Measurements from ENCODE around the gene TMEM127. TPM values are rescaled to one million over a fixed set of nuclear protein-coding genes. Genes with fewer than 3 reads are reported as not detected.

TMEM127 gene
- total RNA-seq, 1 donor from 2014 or later: 85.7 TPM

DNA sequence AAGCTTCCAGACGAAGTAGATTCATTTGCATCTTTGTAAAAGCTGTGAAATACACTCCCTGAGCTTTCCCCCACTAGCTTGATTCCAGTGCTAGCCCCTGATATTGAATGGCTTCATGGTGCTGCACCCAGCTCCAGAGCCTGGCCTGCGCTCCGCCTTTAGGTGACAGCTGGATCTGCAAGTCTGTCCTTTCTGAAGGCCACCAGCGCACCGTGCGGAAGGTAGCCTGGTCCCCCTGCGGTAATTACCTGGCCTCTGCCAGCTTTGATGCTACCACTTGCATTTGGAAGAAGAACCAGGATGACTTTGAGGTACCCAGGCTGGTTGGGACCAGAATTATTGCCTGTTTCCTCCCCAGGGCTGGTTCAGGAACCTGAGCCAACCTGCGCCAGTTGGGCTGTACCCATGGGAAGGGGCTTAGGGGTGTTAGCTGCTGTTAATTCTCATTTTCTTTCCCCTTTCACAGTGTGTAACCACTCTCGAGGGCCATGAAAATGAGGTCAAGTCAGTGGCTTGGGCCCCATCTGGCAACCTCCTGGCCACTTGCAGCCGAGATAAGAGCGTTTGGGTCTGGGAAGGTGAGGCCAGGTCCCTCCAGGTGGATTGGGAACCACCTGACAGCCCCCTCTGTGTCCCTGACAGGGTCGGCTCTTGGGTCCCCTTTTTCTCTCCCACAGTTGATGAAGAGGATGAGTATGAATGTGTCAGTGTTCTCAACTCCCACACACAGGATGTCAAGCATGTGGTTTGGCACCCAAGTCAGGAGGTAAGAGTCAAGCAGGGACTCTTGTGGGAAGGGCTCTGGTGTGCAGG is 1.6 kb upstream of the TMEM127 start:
- DNase-seq: no peak

DNA sequence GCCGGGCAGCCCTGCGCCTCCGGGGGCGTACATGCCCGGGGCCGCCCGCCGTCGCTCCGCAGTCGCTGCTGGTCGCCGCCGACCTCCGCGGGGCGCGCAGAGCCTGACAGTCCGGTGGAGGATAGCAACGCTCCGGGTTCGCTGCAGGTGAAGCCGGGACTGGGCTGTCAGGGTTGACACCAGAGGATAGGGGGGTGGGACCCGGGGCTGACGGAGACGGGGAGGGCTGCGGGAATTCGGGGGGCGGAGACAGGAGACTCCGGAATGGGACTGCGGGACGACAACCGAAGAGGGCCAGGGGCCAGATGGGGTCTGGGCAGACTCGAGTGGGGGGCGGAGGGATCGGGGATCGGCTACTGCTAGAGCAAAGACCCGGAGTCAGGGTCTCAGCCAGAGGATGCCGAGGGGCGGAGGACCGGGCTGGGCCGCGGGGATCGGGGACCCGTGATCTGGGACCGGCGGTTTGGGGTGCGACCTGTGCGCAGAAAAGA is 403 bp downstream of the TMEM127 start:
- H3K4me3 ChIP-seq: peak overlapping the region; percentile 97
- peaks cover 56% of the 10 kb centered on the region for H3K36me3 ChIP-seq
- no peaks in the 10 kb centered on the region for H3K27me3 ChIP-seq (ENCODE audit: low read depth)
- peak overlapping the region; percentile 96 for H3K27ac ChIP-seq (replicated peaks)
- TF ChIP-seq CTCF (IDR thresholded peaks at IDR 0.05; ENCODE audit: borderline replicate concordance): no peak
- DNase-seq: peak; percentile 59
- peaks cover 72% of the 10 kb centered on the region for H3K4me1 ChIP-seq
- intact Hi-C loops (cut with micrococcal nuclease): no loop called here
- no peaks in the 10 kb centered on the region for H3K9me3 ChIP-seq (replicated peaks)

More for the DNA sequence above, 1.6 kb upstream of the TMEM127 start:
- Histone ChIP-seq H3K4me1 (peaks cover 52% of the 10 kb centered on the region), H3K27me3 (ENCODE audit: low read depth) (no peaks in the 10 kb centered on the region), H3K4me3 (peak overlapping the region; percentile 97), H3K9me3 (replicated peaks) (no peaks in the 10 kb centered on the region), H3K27ac (replicated peaks) (no peak overlapping the region), H3K36me3 (peaks cover 66% of the 10 kb centered on the region)
- TF ChIP-seq CTCF (IDR thresholded peaks at IDR 0.05; ENCODE audit: borderline replicate concordance): no peak
- intact Hi-C loops (cut with micrococcal nuclease): no loop called here

- intact Hi-C loops (cut with micrococcal nuclease): no loop called here
These were observed 995 bp downstream of the TMEM127 start for GRCh38 chr2:96264656-96265348.

GRCh38 chr2:96264086-96264485 is 1.7 kb downstream of the TMEM127 start:
- Histone ChIP-seq H3K4me3 (peak overlapping the region; percentile 97), H3K27ac (replicated peaks) (peak overlapping the region; percentile 96), H3K4me1 (peaks cover 85% of the 10 kb centered on the region), H3K27me3 (ENCODE audit: low read depth) (no peaks in the 10 kb centered on the region), H3K36me3 (peaks cover 43% of the 10 kb centered on the region), H3K9me3 (replicated peaks) (no peaks in the 10 kb centered on the region)
- no peak for TF ChIP-seq CTCF (IDR thresholded peaks at IDR 0.05; ENCODE audit: borderline replicate concordance)
- intact Hi-C loops (cut with micrococcal nuclease): no loop called here
- no peak for DNase-seq

More at GRCh38 chr2:96264656-96265348, 995 bp downstream of the TMEM127 start:
- no peak for DNase-seq
- H3K4me1 ChIP-seq: peaks cover 78% of the 10 kb centered on the region
- H3K27ac ChIP-seq (replicated peaks): peak overlapping the region; percentile 96
- no peaks in the 10 kb centered on the region for H3K9me3 ChIP-seq (replicated peaks)
- H3K36me3 ChIP-seq: peaks cover 50% of the 10 kb centered on the region
- peak overlapping the region; percentile 97 for H3K4me3 ChIP-seq
- peak; percentile 46 for TF ChIP-seq CTCF (IDR thresholded peaks at IDR 0.05; ENCODE audit: borderline replicate concordance)
- H3K27me3 ChIP-seq (ENCODE audit: low read depth): no peaks in the 10 kb centered on the region

DNA sequence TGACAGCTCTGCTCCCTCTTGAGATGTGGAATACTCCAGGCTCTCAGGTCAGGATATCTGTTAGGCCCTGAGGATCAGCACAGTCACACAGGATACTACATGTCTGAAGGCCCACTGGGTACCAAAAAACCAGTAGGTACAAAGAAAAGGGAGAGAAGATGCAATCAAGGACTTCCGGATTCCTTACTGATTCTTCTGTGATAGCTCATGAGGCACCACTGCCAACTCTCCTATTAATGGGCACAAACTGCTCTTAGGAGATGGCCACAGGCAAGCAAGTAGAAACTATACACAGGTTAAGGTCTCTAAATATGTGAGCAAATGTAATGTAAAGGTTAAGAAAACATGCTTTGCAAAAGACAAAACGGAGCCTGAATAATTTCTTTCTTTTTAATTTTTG is 3.5 kb downstream of the TMEM127 start:
- DNase-seq: no peak
- Histone ChIP-seq H3K4me3 (no peak overlapping the region), H3K27me3 (ENCODE audit: low read depth) (no peaks in the 10 kb centered on the region), H3K36me3 (peaks cover 25% of the 10 kb centered on the region), H3K9me3 (replicated peaks) (no peaks in the 10 kb centered on the region), H3K4me1 (peaks cover 97% of the 10 kb centered on the region), H3K27ac (replicated peaks) (peak overlapping the region; percentile 96)
- no peak for TF ChIP-seq CTCF (IDR thresholded peaks at IDR 0.05; ENCODE audit: borderline replicate concordance)
- intact Hi-C loops (cut with micrococcal nuclease): no loop called here
